ENCODE data around the gene LRP4. TPM values are rescaled to one million over a fixed set of nuclear protein-coding genes. Genes with fewer than 3 reads are reported as not detected.

LRP4 gene
- total and polyA plus RNA-seq, 2 donors (not counting 3 experiments of a cell fraction or from before 2014, with no cell fraction given), result 0.86 to 2.0 TPM

DNA sequence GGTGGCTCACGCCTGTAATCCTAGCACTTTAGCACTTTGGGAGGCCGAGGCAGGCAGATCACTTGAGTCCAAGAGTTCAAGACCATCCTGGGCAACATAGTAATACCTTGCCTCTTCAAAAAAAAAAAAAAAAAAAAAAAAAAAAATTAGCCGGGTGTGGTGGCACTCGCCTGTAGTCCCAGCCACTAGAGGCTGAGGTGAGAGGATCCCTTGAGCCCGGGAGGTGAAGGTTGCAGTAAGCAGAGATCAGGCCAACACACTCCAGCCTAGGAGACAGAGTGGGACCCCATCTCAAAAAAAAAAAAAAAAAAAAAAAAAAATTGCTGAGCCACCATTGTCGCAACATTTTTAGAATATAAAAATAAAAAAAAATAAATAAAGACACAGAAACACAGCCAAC, 79.8 kb downstream of the LRP4 start:
- no peak for TF ChIP-seq MYC (IDR thresholded peaks at IDR 0.05; ENCODE audit: low read depth, low read length)
- TF ChIP-seq POLR2A (IDR thresholded peaks at IDR 0.05; ENCODE audit: low read depth, low read length), result no peak
- TF ChIP-seq, protein P1, sequence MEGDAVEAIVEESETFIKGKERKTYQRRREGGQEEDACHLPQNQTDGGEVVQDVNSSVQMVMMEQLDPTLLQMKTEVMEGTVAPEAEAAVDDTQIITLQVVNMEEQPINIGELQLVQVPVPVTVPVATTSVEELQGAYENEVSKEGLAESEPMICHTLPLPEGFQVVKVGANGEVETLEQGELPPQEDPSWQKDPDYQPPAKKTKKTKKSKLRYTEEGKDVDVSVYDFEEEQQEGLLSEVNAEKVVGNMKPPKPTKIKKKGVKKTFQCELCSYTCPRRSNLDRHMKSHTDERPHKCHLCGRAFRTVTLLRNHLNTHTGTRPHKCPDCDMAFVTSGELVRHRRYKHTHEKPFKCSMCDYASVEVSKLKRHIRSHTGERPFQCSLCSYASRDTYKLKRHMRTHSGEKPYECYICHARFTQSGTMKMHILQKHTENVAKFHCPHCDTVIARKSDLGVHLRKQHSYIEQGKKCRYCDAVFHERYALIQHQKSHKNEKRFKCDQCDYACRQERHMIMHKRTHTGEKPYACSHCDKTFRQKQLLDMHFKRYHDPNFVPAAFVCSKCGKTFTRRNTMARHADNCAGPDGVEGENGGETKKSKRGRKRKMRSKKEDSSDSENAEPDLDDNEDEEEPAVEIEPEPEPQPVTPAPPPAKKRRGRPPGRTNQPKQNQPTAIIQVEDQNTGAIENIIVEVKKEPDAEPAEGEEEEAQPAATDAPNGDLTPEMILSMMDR (IDR thresholded peaks at IDR 0.05; ENCODE audit: extremely low read depth in 1 of 2, insufficient read depth in 1 of 2, low read depth in 1 of 2, low read length in 2 of 2), result no peak
- no peak for TF ChIP-seq EZH2 (IDR thresholded peaks at IDR 0.05; ENCODE audit: borderline replicate concordance, low read depth, low read length, severe bottlenecking)
- TF ChIP-seq FOS (IDR thresholded peaks at IDR 0.05; ENCODE audit: borderline replicate concordance, insufficient read depth, low read length), result no peak
- TF ChIP-seq JUN (IDR thresholded peaks at IDR 0.05; ENCODE audit: borderline replicate concordance, insufficient read depth, insufficient read length, low read depth), result no peak
- no peak for TF ChIP-seq GATA2 (IDR thresholded peaks at IDR 0.05; ENCODE audit: insufficient read depth, insufficient read length, low read depth, low read length)
- TF ChIP-seq MAX (IDR thresholded peaks at IDR 0.05; ENCODE audit: insufficient read depth, insufficient read length), result no peak
- dilution Hi-C loops (cut with MboI; ENCODE audit: extremely low pct_ligation_motif_present, low sequenced_read_pairs), result no loop called here
- no peaks in the 10 kb centered on the region for H3K4me1 ChIP-seq (ENCODE audit: control insufficient read depth, extremely low read depth, insufficient read depth, low read length)
- H3K36me3 ChIP-seq (ENCODE audit: control insufficient read depth in 2 of 2, extremely low read depth in 1 of 2, insufficient read depth in 2 of 2, low read length in 2 of 2), result peaks cover 0 to 2% of the 10 kb centered on the region in 2 experiments
- H3K9me1 ChIP-seq (replicated peaks; ENCODE audit: control insufficient read depth, extremely low read depth, insufficient read depth, low read length), result no peaks in the 10 kb centered on the region
- intact Hi-C loops (cut with micrococcal nuclease), result no loop called here
- no peak for FAIRE-seq
- no TSS peak for BruUV-seq (replicated peaks)
- H3K9ac ChIP-seq (replicated peaks; ENCODE audit: extremely low read depth, insufficient read depth, low read length), result no peak overlapping the region
- peaks cover 98% of the 10 kb centered on the region for H3K79me2 ChIP-seq (ENCODE audit: control insufficient read depth, insufficient read depth, low read length)
- H4K20me1 ChIP-seq (replicated peaks; ENCODE audit: control insufficient read depth, extremely low read depth, insufficient read depth, low read length), result peaks cover 4% of the 10 kb centered on the region
- POLR2A ChIA-PET, result no interaction called here
- H3K27me3 ChIP-seq (ENCODE audit: control insufficient read depth in 2 of 2, insufficient read depth in 2 of 2, low read length in 2 of 2), result no peaks in the 10 kb centered on the region
- H3K9me3 ChIP-seq (replicated peaks; ENCODE audit: control insufficient read depth, insufficient read depth, low read length), result no peaks in the 10 kb centered on the region
- no peak for DNase-seq (ENCODE audit: low read depth, low spot score)
- CTCF ChIA-PET, result interaction anchor here (0.9 to 1.0 kb wide), 2 partner anchors 12 to 309 kb away, joined by 3 read pairs; no protein-coding TSS in a partner anchor
- no peak overlapping the region for H3K4me2 ChIP-seq (ENCODE audit: insufficient read depth, low read length)
- H3K27ac ChIP-seq (ENCODE audit: insufficient read depth, low read depth, low read length), result no peak overlapping the region
- H2AFZ ChIP-seq (ENCODE audit: low read depth, low read length), result no peak overlapping the region
- no peak overlapping the region for H3K4me3 ChIP-seq (replicated peaks in 1 of 3; ENCODE audit: insufficient read depth in 1 of 3, low read depth in 1 of 3, low read length in 3 of 3)
